ENCODE data around the gene HEATR5A. TPM values are rescaled to one million over a fixed set of nuclear protein-coding genes. Genes with fewer than 3 reads are reported as not detected.

The HEATR5A gene
- total and polyA plus RNA-seq, 2 experiments from 2014 or later = 25.8 to 32.5 TPM

GRCh38 chr14:31386271-31386670 lies 34.1 kb downstream of the HEATR5A start:
- Histone ChIP-seq H3K27me3 (ENCODE audit: insufficient read depth) (no peaks in the 10 kb centered on the region), H3K4me3 (no peak overlapping the region), H3K27ac (ENCODE audit: low read depth) (no peak overlapping the region), H3K79me2 (replicated peaks; ENCODE audit: insufficient read depth) (no peaks in the 10 kb centered on the region), H2AFZ (no peak overlapping the region), H3K9me2 (ENCODE audit: insufficient read depth) (no peaks in the 10 kb centered on the region), H3F3A (replicated peaks; ENCODE audit: low read depth) (no peaks in the 10 kb centered on the region), H3K4me1 (ENCODE audit: insufficient read depth) (no peaks in the 10 kb centered on the region), H3K4me2 (no peak overlapping the region), H3K36me3 (ENCODE audit: insufficient read depth) (no peaks in the 10 kb centered on the region; the same call in 1 of the 2 replicates), H4K20me1 (replicated peaks; ENCODE audit: insufficient read depth) (no peaks in the 10 kb centered on the region)
- Mint-ChIP-seq H3K27me3 (ENCODE audit: insufficient read depth, low read depth, poor library complexity) (no peaks in the 10 kb centered on the region), H3K4me1 (no peaks in the 10 kb centered on the region), H3K4me3 (no peak overlapping the region), H3K36me3 (ENCODE audit: low read depth) (peaks cover 6% of the 10 kb centered on the region; the same call in 2 of the 3 replicates), H3K27ac (no peak overlapping the region), H3K9me3 (no peaks in the 10 kb centered on the region)
- ATAC-seq = no peak
- TF ChIP-seq ZNF331 (CRISPR knock-in tag; IDR thresholded peaks at IDR 0.05; ENCODE audit: low read depth) = no peak
- TF ChIP-seq POLR2AphosphoS5 (IDR thresholded peaks at IDR 0.05; ENCODE audit: low read depth) = no peak
- TF ChIP-seq, protein P1, sequence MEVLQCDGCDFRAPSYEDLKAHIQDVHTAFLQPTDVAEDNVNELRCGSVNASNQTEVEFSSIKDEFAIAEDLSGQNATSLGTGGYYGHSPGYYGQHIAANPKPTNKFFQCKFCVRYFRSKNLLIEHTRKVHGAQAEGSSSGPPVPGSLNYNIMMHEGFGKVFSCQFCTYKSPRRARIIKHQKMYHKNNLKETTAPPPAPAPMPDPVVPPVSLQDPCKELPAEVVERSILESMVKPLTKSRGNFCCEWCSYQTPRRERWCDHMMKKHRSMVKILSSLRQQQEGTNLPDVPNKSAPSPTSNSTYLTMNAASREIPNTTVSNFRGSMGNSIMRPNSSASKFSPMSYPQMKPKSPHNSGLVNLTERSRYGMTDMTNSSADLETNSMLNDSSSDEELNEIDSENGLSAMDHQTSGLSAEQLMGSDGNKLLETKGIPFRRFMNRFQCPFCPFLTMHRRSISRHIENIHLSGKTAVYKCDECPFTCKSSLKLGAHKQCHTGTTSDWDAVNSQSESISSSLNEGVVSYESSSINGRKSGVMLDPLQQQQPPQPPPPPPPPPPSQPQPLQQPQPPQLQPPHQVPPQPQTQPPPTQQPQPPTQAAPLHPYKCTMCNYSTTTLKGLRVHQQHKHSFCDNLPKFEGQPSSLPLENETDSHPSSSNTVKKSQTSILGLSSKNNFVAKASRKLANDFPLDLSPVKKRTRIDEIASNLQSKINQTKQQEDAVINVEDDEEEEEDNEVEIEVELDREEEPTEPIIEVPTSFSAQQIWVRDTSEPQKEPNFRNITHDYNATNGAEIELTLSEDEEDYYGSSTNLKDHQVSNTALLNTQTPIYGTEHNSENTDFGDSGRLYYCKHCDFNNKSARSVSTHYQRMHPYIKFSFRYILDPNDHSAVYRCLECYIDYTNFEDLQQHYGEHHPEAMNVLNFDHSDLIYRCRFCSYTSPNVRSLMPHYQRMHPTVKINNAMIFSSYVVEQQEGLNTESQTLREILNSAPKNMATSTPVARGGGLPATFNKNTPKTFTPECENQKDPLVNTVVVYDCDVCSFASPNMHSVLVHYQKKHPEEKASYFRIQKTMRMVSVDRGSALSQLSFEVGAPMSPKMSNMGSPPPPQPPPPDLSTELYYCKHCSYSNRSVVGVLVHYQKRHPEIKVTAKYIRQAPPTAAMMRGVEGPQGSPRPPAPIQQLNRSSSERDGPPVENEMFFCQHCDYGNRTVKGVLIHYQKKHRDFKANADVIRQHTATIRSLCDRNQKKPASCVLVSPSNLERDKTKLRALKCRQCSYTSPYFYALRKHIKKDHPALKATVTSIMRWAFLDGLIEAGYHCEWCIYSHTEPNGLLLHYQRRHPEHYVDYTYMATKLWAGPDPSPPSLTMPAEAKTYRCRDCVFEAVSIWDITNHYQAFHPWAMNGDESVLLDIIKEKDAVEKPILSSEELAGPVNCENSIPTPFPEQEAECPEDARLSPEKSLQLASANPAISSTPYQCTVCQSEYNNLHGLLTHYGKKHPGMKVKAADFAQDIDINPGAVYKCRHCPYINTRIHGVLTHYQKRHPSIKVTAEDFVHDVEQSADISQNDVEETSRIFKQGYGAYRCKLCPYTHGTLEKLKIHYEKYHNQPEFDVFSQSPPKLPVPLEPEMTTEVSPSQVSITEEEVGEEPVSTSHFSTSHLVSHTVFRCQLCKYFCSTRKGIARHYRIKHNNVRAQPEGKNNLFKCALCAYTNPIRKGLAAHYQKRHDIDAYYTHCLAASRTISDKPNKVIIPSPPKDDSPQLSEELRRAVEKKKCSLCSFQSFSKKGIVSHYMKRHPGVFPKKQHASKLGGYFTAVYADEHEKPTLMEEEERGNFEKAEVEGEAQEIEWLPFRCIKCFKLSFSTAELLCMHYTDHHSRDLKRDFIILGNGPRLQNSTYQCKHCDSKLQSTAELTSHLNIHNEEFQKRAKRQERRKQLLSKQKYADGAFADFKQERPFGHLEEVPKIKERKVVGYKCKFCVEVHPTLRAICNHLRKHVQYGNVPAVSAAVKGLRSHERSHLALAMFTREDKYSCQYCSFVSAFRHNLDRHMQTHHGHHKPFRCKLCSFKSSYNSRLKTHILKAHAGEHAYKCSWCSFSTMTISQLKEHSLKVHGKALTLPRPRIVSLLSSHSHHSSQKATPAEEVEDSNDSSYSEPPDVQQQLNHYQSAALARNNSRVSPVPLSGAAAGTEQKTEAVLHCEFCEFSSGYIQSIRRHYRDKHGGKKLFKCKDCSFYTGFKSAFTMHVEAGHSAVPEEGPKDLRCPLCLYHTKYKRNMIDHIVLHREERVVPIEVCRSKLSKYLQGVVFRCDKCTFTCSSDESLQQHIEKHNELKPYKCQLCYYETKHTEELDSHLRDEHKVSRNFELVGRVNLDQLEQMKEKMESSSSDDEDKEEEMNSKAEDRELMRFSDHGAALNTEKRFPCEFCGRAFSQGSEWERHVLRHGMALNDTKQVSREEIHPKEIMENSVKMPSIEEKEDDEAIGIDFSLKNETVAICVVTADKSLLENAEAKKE (CRISPR knock-in tag; IDR thresholded peaks at IDR 0.05) = no peak
- no peak for TF ChIP-seq EZH2 (IDR thresholded peaks at IDR 0.05; ENCODE audit: low read depth, unreplicated experiment)
- TF ChIP-seq, protein P2, sequence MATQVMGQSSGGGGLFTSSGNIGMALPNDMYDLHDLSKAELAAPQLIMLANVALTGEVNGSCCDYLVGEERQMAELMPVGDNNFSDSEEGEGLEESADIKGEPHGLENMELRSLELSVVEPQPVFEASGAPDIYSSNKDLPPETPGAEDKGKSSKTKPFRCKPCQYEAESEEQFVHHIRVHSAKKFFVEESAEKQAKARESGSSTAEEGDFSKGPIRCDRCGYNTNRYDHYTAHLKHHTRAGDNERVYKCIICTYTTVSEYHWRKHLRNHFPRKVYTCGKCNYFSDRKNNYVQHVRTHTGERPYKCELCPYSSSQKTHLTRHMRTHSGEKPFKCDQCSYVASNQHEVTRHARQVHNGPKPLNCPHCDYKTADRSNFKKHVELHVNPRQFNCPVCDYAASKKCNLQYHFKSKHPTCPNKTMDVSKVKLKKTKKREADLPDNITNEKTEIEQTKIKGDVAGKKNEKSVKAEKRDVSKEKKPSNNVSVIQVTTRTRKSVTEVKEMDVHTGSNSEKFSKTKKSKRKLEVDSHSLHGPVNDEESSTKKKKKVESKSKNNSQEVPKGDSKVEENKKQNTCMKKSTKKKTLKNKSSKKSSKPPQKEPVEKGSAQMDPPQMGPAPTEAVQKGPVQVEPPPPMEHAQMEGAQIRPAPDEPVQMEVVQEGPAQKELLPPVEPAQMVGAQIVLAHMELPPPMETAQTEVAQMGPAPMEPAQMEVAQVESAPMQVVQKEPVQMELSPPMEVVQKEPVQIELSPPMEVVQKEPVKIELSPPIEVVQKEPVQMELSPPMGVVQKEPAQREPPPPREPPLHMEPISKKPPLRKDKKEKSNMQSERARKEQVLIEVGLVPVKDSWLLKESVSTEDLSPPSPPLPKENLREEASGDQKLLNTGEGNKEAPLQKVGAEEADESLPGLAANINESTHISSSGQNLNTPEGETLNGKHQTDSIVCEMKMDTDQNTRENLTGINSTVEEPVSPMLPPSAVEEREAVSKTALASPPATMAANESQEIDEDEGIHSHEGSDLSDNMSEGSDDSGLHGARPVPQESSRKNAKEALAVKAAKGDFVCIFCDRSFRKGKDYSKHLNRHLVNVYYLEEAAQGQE (IDR thresholded peaks at IDR 0.05; ENCODE audit: unreplicated experiment) = no peak
- no peak for TF ChIP-seq ETS1 (IDR thresholded peaks at IDR 0.05)
- no peak for TF ChIP-seq ZNF114 (CRISPR knock-in tag; IDR thresholded peaks at IDR 0.05)
- no peak for TF ChIP-seq NANOG (IDR thresholded peaks at IDR 0.05; ENCODE audit: borderline replicate concordance)
- TF ChIP-seq STAT1 (IDR thresholded peaks at IDR 0.05; ENCODE audit: unreplicated experiment) = no peak
- no peak for TF ChIP-seq CREB1 (CRISPR knock-in tag; IDR thresholded peaks at IDR 0.05; ENCODE audit: low read depth)
- TF ChIP-seq EZH2phosphoT487 (IDR thresholded peaks at IDR 0.05; ENCODE audit: unreplicated experiment) = no peak
- TF ChIP-seq JUNB (IDR thresholded peaks at IDR 0.05; ENCODE audit: unreplicated experiment) = no peak
- no peak for TF ChIP-seq CTCF (conservative IDR thresholded peaks at IDR 0.05; ENCODE audit: low read depth in 2 of 2)
- DNase-seq (ENCODE audit: low spot score) = no peak

All from GM23338 (cell line).